SU-DHL-6 (cell line): ENCODE data around the gene ACTR6.

Source experiments
- CTCF ChIP-seq: fragments of 200-600 bp; sonication (generic); IDR thresholded peaks from one replicate; pipeline ENCODE4 v1.5.1; 2017; ENCODE audit warnings: antibody characterized with exemption, mild to moderate bottlenecking, low read length, moderate library complexity; ENCODE audit not compliant: insufficient read depth, poor library complexity, severe bottlenecking
- EZH2phosphoT487 ChIP-seq: fragments of 200-600 bp; sonication (generic), shearing (Covaris generic); conservative IDR thresholded peaks from 2 replicates; pipeline ENCODE4 v1.6.1; 2018; ENCODE audit warnings: mild to moderate bottlenecking, antibody characterized with exemption, low read length, moderate library complexity, mixed read lengths

- TF ChIP-seq CTCF (no peak), EZH2phosphoT487 (no peak)
Observed at GRCh38 chr12:100268835-100269564, 68.4 kb downstream of the ACTR6 start.
